ENCODE results near the gene AIFM2.
"Not testable (repeated sequence)": the region's sequence is repeated elsewhere in the genome, so short reads cannot be mapped to it uniquely, and the experiment has no call there.

The AIFM2 gene

GRCh38 chr10:70092389-70092718 lies 40.3 kb downstream of the AIFM2 start:
- no peak for DNase-seq (ENCODE audit: low spot score)

- DNase-seq (ENCODE audit: low spot score), result no peak
Observed at GRCh38 chr10:70090951-70091350, 41.7 kb downstream of the AIFM2 start.

GRCh38 chr10:70090013-70090412 lies 42.6 kb downstream of the AIFM2 start:
- no peak for DNase-seq (ENCODE audit: low spot score)

GRCh38 chr10:70088308-70088698 lies 44.3 kb downstream of the AIFM2 start:
- DNase-seq (ENCODE audit: low spot score), result no peak

GRCh38 chr10:70087616-70088307 lies 44.9 kb downstream of the AIFM2 start:
- no peak for DNase-seq (ENCODE audit: low spot score)

GRCh38 chr10:70085975-70086613 lies 46.5 kb downstream of the AIFM2 start:
- DNase-seq (ENCODE audit: low spot score), result no peak

- no peak for DNase-seq (ENCODE audit: low spot score)
Observed at GRCh38 chr10:70084189-70084588, 48.4 kb downstream of the AIFM2 start.

GRCh38 chr10:70080789-70081188 lies 51.8 kb downstream of the AIFM2 start:
- not testable (repeated sequence) for DNase-seq (ENCODE audit: low spot score)

- no peak for DNase-seq (ENCODE audit: low spot score)
Observed at GRCh38 chr10:70078937-70079336, 53.7 kb downstream of the AIFM2 start.

- DNase-seq (ENCODE audit: low spot score), result no peak
Observed at GRCh38 chr10:70078329-70078728, 54.3 kb downstream of the AIFM2 start.

GRCh38 chr10:70074971-70075370 lies 57.7 kb downstream of the AIFM2 start:
- DNase-seq (ENCODE audit: low spot score), result no peak

GRCh38 chr10:70074165-70074564 lies 58.5 kb downstream of the AIFM2 start:
- DNase-seq (ENCODE audit: low spot score), result no peak

- no peak for DNase-seq (ENCODE audit: low spot score)
Observed at GRCh38 chr10:70070834-70071233, 61.8 kb downstream of the AIFM2 start.

- DNase-seq (ENCODE audit: low spot score), result no peak
Observed at GRCh38 chr10:70069346-70069745, 63.3 kb downstream of the AIFM2 start.

- DNase-seq (ENCODE audit: low spot score), result no peak
Observed at GRCh38 chr10:70068925-70069324, 63.7 kb downstream of the AIFM2 start.

- DNase-seq (ENCODE audit: low spot score), result no peak
Observed at GRCh38 chr10:70067586-70067985, 65.0 kb downstream of the AIFM2 start.

GRCh38 chr10:70066190-70066589 lies 66.4 kb downstream of the AIFM2 start:
- no peak for DNase-seq (ENCODE audit: low spot score)

- no peak for DNase-seq (ENCODE audit: low spot score)
Observed at GRCh38 chr10:70064486-70064885, 68.1 kb downstream of the AIFM2 start.

GRCh38 chr10:70063418-70064098 lies 69.1 kb downstream of the AIFM2 start:
- no peak for DNase-seq (ENCODE audit: low spot score)

All from D341Med (cell line).